ENCODE measurements around the gene PRSS22.

Gene PRSS22

GRCh38 chr16:2811703-2812471, 46.1 kb downstream of the PRSS22 start:
- no peak for DNase-seq

GRCh38 chr16:2810651-2811050, 47.3 kb downstream of the PRSS22 start:
- no peak for DNase-seq

- no peak for DNase-seq
Observed at GRCh38 chr16:2809149-2809760, 48.7 kb downstream of the PRSS22 start.

GRCh38 chr16:2808181-2808580, 49.8 kb downstream of the PRSS22 start:
- DNase-seq, result no peak

- DNase-seq, result no peak
Observed at GRCh38 chr16:2806286-2806685, 51.7 kb downstream of the PRSS22 start.

GRCh38 chr16:2804728-2805127, 53.2 kb downstream of the PRSS22 start:
- no peak for DNase-seq

GRCh38 chr16:2803545-2804195, 54.3 kb downstream of the PRSS22 start:
- DNase-seq, result no peak

Measured in stimulated activated CD4-positive, alpha-beta T cell treated with anti-CD3 and anti-CD28 coated beads, Interleukin-4, amount 100 ng/mL, for 24 hours (primary cell).